GM12878 (cell line): ENCODE data around the gene CAMTA1. TPM values are rescaled to one million over a fixed set of nuclear protein-coding genes. Genes with fewer than 3 reads are reported as not detected.
A peak's percentile ranks its signal among the peaks of the same experiment; 100 is the strongest.

Source experiments
- BRCA1 ChIP-seq: IDR thresholded peaks from 2 replicates; pipeline ENCODE4 v1.6.1; 2011; ENCODE audit warnings: low read depth, low read length, improper control_type of control experiment
- CHD1 ChIP-seq: IDR thresholded peaks from 2 replicates; pipeline ENCODE4 v1.6.1; 2012; ENCODE audit warnings: low read depth, low read length, improper control_type of control experiment
- EP300 ChIP-seq, 2 experiments: fragments of 150-350 bp in 1 of 2; IDR thresholded peaks; 2 replicates each; pipeline ENCODE4 v1.6.1; 2011 to 2012; ENCODE audit warnings: low read depth in 2 of 2, low read length in 2 of 2, borderline replicate concordance in 1 of 2, improper control_type of control experiment in 1 of 2, inconsistent platforms in 1 of 2; ENCODE audit not compliant: control insufficient read depth in 1 of 2
- MLLT1 ChIP-seq: fragments of 450-650 bp; IDR thresholded peaks from 2 replicates; pipeline ENCODE4 v1.6.1; 2016; ENCODE audit warnings: mild to moderate bottlenecking
- MTA2 ChIP-seq: fragments of 450-650 bp; IDR thresholded peaks from 2 replicates; pipeline ENCODE4 v1.6.1; 2016; ENCODE audit warnings: low read depth, mild to moderate bottlenecking, moderate library complexity
- PML ChIP-seq: IDR thresholded peaks from 2 replicates; pipeline ENCODE4 v1.6.1; 2012; ENCODE audit warnings: low read length, inconsistent platforms
- RAD51 ChIP-seq: fragments of 450-650 bp; IDR thresholded peaks from 2 replicates; pipeline ENCODE4 v1.6.1; 2016; ENCODE audit warnings: moderate library complexity, mild to moderate bottlenecking, inconsistent platforms
- SIX5 ChIP-seq: IDR thresholded peaks from 2 replicates; pipeline ENCODE4 v1.6.1; 2011; ENCODE audit warnings: mild to moderate bottlenecking, low read depth, low read length, moderate library complexity; ENCODE audit not compliant: severe bottlenecking
- TCF7 ChIP-seq: IDR thresholded peaks from 2 replicates; pipeline ENCODE4 v1.6.1; 2014; ENCODE audit warnings: antibody characterized with exemption, borderline replicate concordance
- YY1 ChIP-seq: IDR thresholded peaks from 2 replicates; pipeline ENCODE4 v1.6.1; 2011; ENCODE audit warnings: low read depth, mild to moderate bottlenecking, low read length
- ZSCAN29 ChIP-seq: fragments of 450-650 bp; IDR thresholded peaks from 2 replicates; pipeline ENCODE4 v1.6.1; 2017; ENCODE audit warnings: mild to moderate bottlenecking, moderate library complexity
- polyA plus RNA-seq, 11 experiments: library from polyadenylated mRNA; depleted of rRNA in 4 of 11; unstranded in 6 of 11; stranded (reverse) in 5 of 11; fragments of >200 nt; fragmentation: Nextera tagmentation in 4 of 11; fragmentation: Illumina TruSeq in 1 of 11; extraction: Ambion mirVana in 4 of 11; extraction: Trizol in 1 of 11; gene quantifications; 1 replicate in 1 of 11; 2 replicates in 10 of 11; pipeline versions ENCODE4 v1.2.1 to v1.2.3, GENCODE V29; 2011 to 2016; ENCODE audit warnings: inconsistent platforms in 2 of 11, missing spikeins in 2 of 11, low read depth in 1 of 11
- total RNA-seq, 4 experiments: library from RNA; depleted of rRNA in 3 of 4; stranded (reverse); fragments of >200 nt in 3 of 4; fragmentation: Illumina TruSeq in 1 of 4; extraction: Trizol in 1 of 4; gene quantifications; 2 replicates each; pipeline versions ENCODE4 v1.2.1 to v1.2.3, GENCODE V29; 2013 to 2021
- TF ChIP-seq, protein P1 (sequence below): IDR thresholded peaks from 2 replicates; pipeline ENCODE4 v1.6.1; 2011; ENCODE audit warnings: low read depth, mild to moderate bottlenecking, low read length, moderate library complexity, borderline replicate concordance; ENCODE audit errors: extremely low read depth
- TF ChIP-seq, protein P2 (sequence below): fragments of 450-650 bp; IDR thresholded peaks from 2 replicates; pipeline ENCODE4 v1.6.1; 2017; ENCODE audit warnings: antibody characterized with exemption, mild to moderate bottlenecking, moderate library complexity
- TF ChIP-seq, protein P3 (sequence below): IDR thresholded peaks from 2 replicates; pipeline ENCODE4 v1.6.1; 2012; ENCODE audit warnings: low read depth, low read length, improper control_type of control experiment
- TF ChIP-seq, protein P4 (sequence below): fragments of 450-650 bp; formaldehyde crosslinking; IDR thresholded peaks from 2 replicates; pipeline ENCODE4 v1.5.0; 2022; ENCODE audit warnings: mild to moderate bottlenecking, missing genetic modification characterization

Gene CAMTA1
- total and polyA plus RNA-seq, 10 of the 15 experiments (the other 5 are each of a cell fraction or from before 2014, with no cell fraction given): 37.7 to 148 (median 76.4) TPM

GRCh38 chr1:6861075-6861724, 75.9 kb downstream of the CAMTA1 start (continued):
- TF ChIP-seq, protein P1, sequence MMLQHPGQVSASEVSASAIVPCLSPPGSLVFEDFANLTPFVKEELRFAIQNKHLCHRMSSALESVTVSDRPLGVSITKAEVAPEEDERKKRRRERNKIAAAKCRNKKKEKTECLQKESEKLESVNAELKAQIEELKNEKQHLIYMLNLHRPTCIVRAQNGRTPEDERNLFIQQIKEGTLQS: no peak
- no peak for TF ChIP-seq BRCA1
- TF ChIP-seq MLLT1: no peak
- no peak for TF ChIP-seq ZSCAN29
- TF ChIP-seq RAD51: no peak
- TF ChIP-seq, protein P2, sequence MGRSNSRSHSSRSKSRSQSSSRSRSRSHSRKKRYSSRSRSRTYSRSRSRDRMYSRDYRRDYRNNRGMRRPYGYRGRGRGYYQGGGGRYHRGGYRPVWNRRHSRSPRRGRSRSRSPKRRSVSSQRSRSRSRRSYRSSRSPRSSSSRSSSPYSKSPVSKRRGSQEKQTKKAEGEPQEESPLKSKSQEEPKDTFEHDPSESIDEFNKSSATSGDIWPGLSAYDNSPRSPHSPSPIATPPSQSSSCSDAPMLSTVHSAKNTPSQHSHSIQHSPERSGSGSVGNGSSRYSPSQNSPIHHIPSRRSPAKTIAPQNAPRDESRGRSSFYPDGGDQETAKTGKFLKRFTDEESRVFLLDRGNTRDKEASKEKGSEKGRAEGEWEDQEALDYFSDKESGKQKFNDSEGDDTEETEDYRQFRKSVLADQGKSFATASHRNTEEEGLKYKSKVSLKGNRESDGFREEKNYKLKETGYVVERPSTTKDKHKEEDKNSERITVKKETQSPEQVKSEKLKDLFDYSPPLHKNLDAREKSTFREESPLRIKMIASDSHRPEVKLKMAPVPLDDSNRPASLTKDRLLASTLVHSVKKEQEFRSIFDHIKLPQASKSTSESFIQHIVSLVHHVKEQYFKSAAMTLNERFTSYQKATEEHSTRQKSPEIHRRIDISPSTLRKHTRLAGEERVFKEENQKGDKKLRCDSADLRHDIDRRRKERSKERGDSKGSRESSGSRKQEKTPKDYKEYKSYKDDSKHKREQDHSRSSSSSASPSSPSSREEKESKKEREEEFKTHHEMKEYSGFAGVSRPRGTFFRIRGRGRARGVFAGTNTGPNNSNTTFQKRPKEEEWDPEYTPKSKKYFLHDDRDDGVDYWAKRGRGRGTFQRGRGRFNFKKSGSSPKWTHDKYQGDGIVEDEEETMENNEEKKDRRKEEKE: no peak
- no peak for TF ChIP-seq TCF7
- no peak for TF ChIP-seq MTA2
- TF ChIP-seq, protein P3, sequence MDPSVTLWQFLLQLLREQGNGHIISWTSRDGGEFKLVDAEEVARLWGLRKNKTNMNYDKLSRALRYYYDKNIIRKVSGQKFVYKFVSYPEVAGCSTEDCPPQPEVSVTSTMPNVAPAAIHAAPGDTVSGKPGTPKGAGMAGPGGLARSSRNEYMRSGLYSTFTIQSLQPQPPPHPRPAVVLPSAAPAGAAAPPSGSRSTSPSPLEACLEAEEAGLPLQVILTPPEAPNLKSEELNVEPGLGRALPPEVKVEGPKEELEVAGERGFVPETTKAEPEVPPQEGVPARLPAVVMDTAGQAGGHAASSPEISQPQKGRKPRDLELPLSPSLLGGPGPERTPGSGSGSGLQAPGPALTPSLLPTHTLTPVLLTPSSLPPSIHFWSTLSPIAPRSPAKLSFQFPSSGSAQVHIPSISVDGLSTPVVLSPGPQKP: no peak
- TF ChIP-seq, protein P4, sequence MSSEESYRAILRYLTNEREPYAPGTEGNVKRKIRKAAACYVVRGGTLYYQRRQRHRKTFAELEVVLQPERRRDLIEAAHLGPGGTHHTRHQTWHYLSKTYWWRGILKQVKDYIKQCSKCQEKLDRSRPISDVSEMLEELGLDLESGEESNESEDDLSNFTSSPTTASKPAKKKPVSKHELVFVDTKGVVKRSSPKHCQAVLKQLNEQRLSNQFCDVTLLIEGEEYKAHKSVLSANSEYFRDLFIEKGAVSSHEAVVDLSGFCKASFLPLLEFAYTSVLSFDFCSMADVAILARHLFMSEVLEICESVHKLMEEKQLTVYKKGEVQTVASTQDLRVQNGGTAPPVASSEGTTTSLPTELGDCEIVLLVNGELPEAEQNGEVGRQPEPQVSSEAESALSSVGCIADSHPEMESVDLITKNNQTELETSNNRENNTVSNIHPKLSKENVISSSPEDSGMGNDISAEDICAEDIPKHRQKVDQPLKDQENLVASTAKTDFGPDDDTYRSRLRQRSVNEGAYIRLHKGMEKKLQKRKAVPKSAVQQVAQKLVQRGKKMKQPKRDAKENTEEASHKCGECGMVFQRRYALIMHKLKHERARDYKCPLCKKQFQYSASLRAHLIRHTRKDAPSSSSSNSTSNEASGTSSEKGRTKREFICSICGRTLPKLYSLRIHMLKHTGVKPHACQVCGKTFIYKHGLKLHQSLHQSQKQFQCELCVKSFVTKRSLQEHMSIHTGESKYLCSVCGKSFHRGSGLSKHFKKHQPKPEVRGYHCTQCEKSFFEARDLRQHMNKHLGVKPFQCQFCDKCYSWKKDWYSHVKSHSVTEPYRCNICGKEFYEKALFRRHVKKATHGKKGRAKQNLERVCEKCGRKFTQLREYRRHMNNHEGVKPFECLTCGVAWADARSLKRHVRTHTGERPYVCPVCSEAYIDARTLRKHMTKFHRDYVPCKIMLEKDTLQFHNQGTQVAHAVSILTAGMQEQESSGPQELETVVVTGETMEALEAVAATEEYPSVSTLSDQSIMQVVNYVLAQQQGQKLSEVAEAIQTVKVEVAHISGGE (CRISPR knock-in tag): no peak
- TF ChIP-seq YY1: no peak
- no peak for TF ChIP-seq CHD1
- TF ChIP-seq EP300 (IDR thresholded peaks at IDR 0.05; ENCODE audit: borderline replicate concordance in 1 of 2, control insufficient read depth in 1 of 2, low read depth in 2 of 2, low read length in 2 of 2): 0 out of 4 replicates have a peak, but pooled peaks of 1 of the 2 experiments have one; percentile 17
- no peak for TF ChIP-seq SIX5
- TF ChIP-seq PML: peak; percentile 33; the same call in 1 of the 2 replicates
